Natural killer cell (primary cell): ENCODE data around the gene HPCA. TPM values are rescaled to one million over a fixed set of nuclear protein-coding genes. Genes with fewer than 3 reads are reported as not detected.

Source experiments
- ATAC-seq, 3 donors: fragments of 150-1000 bp in 2 of 3; fragments of 200-7000 bp in 1 of 3; cut with Tn5 transposase; 1 replicate in 1 of 3; 2 replicates in 2 of 3; pipeline ENCODE4 v1.10.0; 2021; ENCODE audit warnings: mild to moderate bottlenecking in 2 of 3, moderate library complexity in 2 of 3
- DNase-seq, 2 donors: peaks; one replicate each; pipeline versions ENCODE4 v3.0.0 to v3.0.0-alpha.2; 2013 to 2021; ENCODE audit warnings: mixed read lengths in 1 of 2
- H3K27ac ChIP-seq: one replicate; pipeline ENCODE4 v1.5.1; 2013; ENCODE audit warnings: mild to moderate bottlenecking, low read length
- H3K27me3 ChIP-seq: one replicate; pipeline ENCODE4 v1.6.1; 2013; ENCODE audit warnings: low read length; ENCODE audit not compliant: control insufficient read depth, insufficient read depth
- H3K36me3 ChIP-seq: one replicate; pipeline ENCODE4 v1.6.1; 2013; ENCODE audit warnings: low read length; ENCODE audit not compliant: control insufficient read depth, insufficient read depth
- H3K4me1 ChIP-seq: one replicate; pipeline ENCODE4 v1.6.1; 2013; ENCODE audit warnings: low read length; ENCODE audit not compliant: control insufficient read depth, insufficient read depth
- H3K4me3 ChIP-seq: one replicate; pipeline ENCODE4 v1.5.1; 2013; ENCODE audit warnings: low read length
- H3K9me3 ChIP-seq: one replicate; pipeline ENCODE4 v1.6.1; 2013; ENCODE audit warnings: low read length; ENCODE audit not compliant: control insufficient read depth, insufficient read depth
- H3K27ac Mint-ChIP-seq, 2 donors: one replicate each; pipeline ENCODE4 v1.8.0; 2022; ENCODE audit warnings: mild to moderate bottlenecking in 2 of 2, mixed read lengths in 2 of 2, moderate library complexity in 1 of 2
- H3K27me3 Mint-ChIP-seq, 2 donors: one replicate each; pipeline ENCODE4 v1.8.0; 2022; ENCODE audit warnings: low read depth in 2 of 2, mixed read lengths in 2 of 2
- H3K36me3 Mint-ChIP-seq: one replicate; pipeline ENCODE4 v1.8.0; 2022; ENCODE audit warnings: mixed read lengths
- H3K4me1 Mint-ChIP-seq, 2 donors: one replicate each; pipeline ENCODE4 v1.8.0; 2022; ENCODE audit warnings: mixed read lengths in 2 of 2
- H3K4me3 Mint-ChIP-seq: one replicate; pipeline ENCODE4 v1.8.0; 2022; ENCODE audit warnings: mild to moderate bottlenecking, moderate library complexity, mixed read lengths
- H3K9me3 Mint-ChIP-seq, 2 donors: one replicate each; pipeline ENCODE4 v1.8.0; 2022; ENCODE audit warnings: mixed read lengths in 2 of 2
- CTCF ChIP-seq: fragments of 200-600 bp; IDR thresholded peaks from one replicate; pipeline ENCODE4 v1.8.0; 2022; ENCODE audit warnings: antibody characterized with exemption
- WGBS: methylation state at CpG from one replicate; pipeline ENCODE4 v1.1.7; 2013; ENCODE audit warnings: missing lambda C conversion rate; ENCODE audit not compliant: insufficient coverage; 5-methylcytosine and 5-hydroxymethylcytosine counted together
- intact Hi-C: fragments of 100-400 bp; cut with micrococcal nuclease; formaldehyde crosslinking; loops from one replicate; pipeline ENCODE4 v1.14.2; 2022
- total RNA-seq, 4 donors: library from RNA; stranded (reverse); fragments of 120-200 nt in 1 of 4; gene quantifications; one replicate each; pipeline versions ENCODE4 v1.2.3 to v1.2.4, GENCODE V29; 2013 to 2022

The HPCA gene
- total RNA-seq, 3 donors from 2014 or later (not counting 1 experiment from before 2014, with no cell fraction given), result 0.59 TPM; not detected in 2

GRCh38 chr1:32895325-32896215 is 9.3 kb downstream of the HPCA start:
- TF ChIP-seq CTCF, result no peak

GRCh38 chr1:32896451-32896850 is 10.2 kb downstream of the HPCA start:
- Histone ChIP-seq H3K27me3 (peaks cover 42% of the 10 kb centered on the region), H3K4me1 (peaks cover 21% of the 10 kb centered on the region), H3K27ac (no peak overlapping the region), H3K36me3 (no peaks in the 10 kb centered on the region), H3K9me3 (no peaks in the 10 kb centered on the region), H3K4me3 (no peak overlapping the region)
- H3K4me3 Mint-ChIP-seq, result no peak overlapping the region
- 87% methylated on average over 5 of the region's 5 CpGs for WGBS
- intact Hi-C loops, result no loop called here
- H3K4me1 Mint-ChIP-seq, result peaks cover 13 to 18% of the 10 kb centered on the region in 2 donors
- H3K9me3 Mint-ChIP-seq, result no peaks in the 10 kb centered on the region
- no peak for TF ChIP-seq CTCF
- no peak for ATAC-seq
- no peak overlapping the region for H3K27ac Mint-ChIP-seq
- DNase-seq, result no peak
- H3K36me3 Mint-ChIP-seq, result no peaks in the 10 kb centered on the region
- peaks cover 26 to 46% of the 10 kb centered on the region in 2 donors for H3K27me3 Mint-ChIP-seq

More at GRCh38 chr1:32895325-32896215, 9.3 kb downstream of the HPCA start:
- H3K4me1 ChIP-seq, result peaks cover 15% of the 10 kb centered on the region
- H3K27ac ChIP-seq, result no peak overlapping the region
- Mint-ChIP-seq H3K27ac (no peak overlapping the region), H3K27me3 (peaks cover 31 to 50% of the 10 kb centered on the region in 2 donors), H3K4me3 (peak overlapping the region; percentile 7), H3K9me3 (no peaks in the 10 kb centered on the region), H3K36me3 (no peaks in the 10 kb centered on the region), H3K4me1 (peaks cover 10 to 13% of the 10 kb centered on the region in 2 donors)
- H3K36me3 ChIP-seq, result no peaks in the 10 kb centered on the region
- WGBS, result 94% methylated on average over 26 of the region's 26 CpGs
- no peak overlapping the region for H3K4me3 ChIP-seq
- no peak for ATAC-seq
- intact Hi-C loops, result no loop called here
- no peak for DNase-seq
- H3K9me3 ChIP-seq, result no peaks in the 10 kb centered on the region
- peaks cover 39% of the 10 kb centered on the region for H3K27me3 ChIP-seq

GRCh38 chr1:32897082-32898049 is 11.1 kb downstream of the HPCA start:
- Mint-ChIP-seq H3K4me3 (no peak overlapping the region), H3K27me3 (peaks cover 25 to 45% of the 10 kb centered on the region in 2 donors), H3K36me3 (no peaks in the 10 kb centered on the region), H3K27ac (no peak overlapping the region), H3K4me1 (peaks cover 7 to 19% of the 10 kb centered on the region in 2 donors), H3K9me3 (no peaks in the 10 kb centered on the region)
- peaks cover 37% of the 10 kb centered on the region for H3K27me3 ChIP-seq
- no peak overlapping the region for H3K27ac ChIP-seq
- intact Hi-C loops, result no loop called here
- H3K9me3 ChIP-seq, result no peaks in the 10 kb centered on the region
- 88% methylated on average over 11 of the region's 11 CpGs for WGBS
- H3K4me1 ChIP-seq, result peaks cover 25% of the 10 kb centered on the region
- H3K36me3 ChIP-seq, result no peaks in the 10 kb centered on the region
- DNase-seq (no peak), ATAC-seq (no peak)
- no peak for TF ChIP-seq CTCF
- no peak overlapping the region for H3K4me3 ChIP-seq
